ENCODE measurements around the gene PIWIL1.

The PIWIL1 gene

GRCh38 chr12:130375296-130376287 is 37.9 kb downstream of the PIWIL1 start:
- DNase-seq, result no peak

- no peak for DNase-seq
Measured at GRCh38 chr12:130382818-130383217, 45.1 kb downstream of the PIWIL1 start.

- no peak for DNase-seq
Measured at GRCh38 chr12:130384234-130384633, 46.5 kb downstream of the PIWIL1 start.

- DNase-seq, result no peak
Measured at GRCh38 chr12:130385193-130385592, 47.5 kb downstream of the PIWIL1 start.

- DNase-seq, result no peak
Measured at GRCh38 chr12:130391186-130391585, 53.5 kb downstream of the PIWIL1 start.

- no peak for DNase-seq
Measured at GRCh38 chr12:130394906-130395305, 57.2 kb downstream of the PIWIL1 start.

GRCh38 chr12:130396667-130397066 is 59.0 kb downstream of the PIWIL1 start:
- DNase-seq, result no peak

- no peak for DNase-seq
Measured at GRCh38 chr12:130398100-130398848, 60.6 kb downstream of the PIWIL1 start.

GRCh38 chr12:130401703-130402102 is 64.0 kb downstream of the PIWIL1 start:
- DNase-seq, result no peak

- DNase-seq, result no peak
Measured at GRCh38 chr12:130405332-130405731, 67.6 kb downstream of the PIWIL1 start.

- DNase-seq, result no peak
Measured at GRCh38 chr12:130412384-130412783, 74.7 kb downstream of the PIWIL1 start.

GRCh38 chr12:130413909-130414308 is 76.2 kb downstream of the PIWIL1 start:
- DNase-seq, result no peak

GRCh38 chr12:130414381-130414780 is 76.7 kb downstream of the PIWIL1 start:
- DNase-seq, result no peak

- no peak for DNase-seq
Measured at GRCh38 chr12:130418251-130418650, 80.6 kb downstream of the PIWIL1 start.

- no peak for DNase-seq
Measured at GRCh38 chr12:130419116-130419515, 81.4 kb downstream of the PIWIL1 start.

- no peak for DNase-seq
Measured at GRCh38 chr12:130420071-130420470, 82.4 kb downstream of the PIWIL1 start.

GRCh38 chr12:130421896-130422295 is 84.2 kb downstream of the PIWIL1 start:
- no peak for DNase-seq
